Activated CD4-positive, CD25-positive, alpha-beta regulatory T cell treated with anti-CD3 and anti-CD28 coated beads, Interleukin-2, amount 50 U/mL, for 72 hours (primary cell): ENCODE results near the gene QRICH1.
"Not testable (repeated sequence)": the region's sequence is repeated elsewhere in the genome, so short reads cannot be mapped to it uniquely, and the experiment has no call there.

ENCODE experiments used
- DNase-seq: peaks from one replicate; pipeline ENCODE4 v3.0.0; 2021

The QRICH1 gene

GRCh38 chr3:49015765-49016164 is 78.1 kb downstream of the QRICH1 start:
- DNase-seq, result no peak

- DNase-seq, result no peak
Measured at GRCh38 chr3:49015072-49015471, 78.8 kb downstream of the QRICH1 start.

DNA sequence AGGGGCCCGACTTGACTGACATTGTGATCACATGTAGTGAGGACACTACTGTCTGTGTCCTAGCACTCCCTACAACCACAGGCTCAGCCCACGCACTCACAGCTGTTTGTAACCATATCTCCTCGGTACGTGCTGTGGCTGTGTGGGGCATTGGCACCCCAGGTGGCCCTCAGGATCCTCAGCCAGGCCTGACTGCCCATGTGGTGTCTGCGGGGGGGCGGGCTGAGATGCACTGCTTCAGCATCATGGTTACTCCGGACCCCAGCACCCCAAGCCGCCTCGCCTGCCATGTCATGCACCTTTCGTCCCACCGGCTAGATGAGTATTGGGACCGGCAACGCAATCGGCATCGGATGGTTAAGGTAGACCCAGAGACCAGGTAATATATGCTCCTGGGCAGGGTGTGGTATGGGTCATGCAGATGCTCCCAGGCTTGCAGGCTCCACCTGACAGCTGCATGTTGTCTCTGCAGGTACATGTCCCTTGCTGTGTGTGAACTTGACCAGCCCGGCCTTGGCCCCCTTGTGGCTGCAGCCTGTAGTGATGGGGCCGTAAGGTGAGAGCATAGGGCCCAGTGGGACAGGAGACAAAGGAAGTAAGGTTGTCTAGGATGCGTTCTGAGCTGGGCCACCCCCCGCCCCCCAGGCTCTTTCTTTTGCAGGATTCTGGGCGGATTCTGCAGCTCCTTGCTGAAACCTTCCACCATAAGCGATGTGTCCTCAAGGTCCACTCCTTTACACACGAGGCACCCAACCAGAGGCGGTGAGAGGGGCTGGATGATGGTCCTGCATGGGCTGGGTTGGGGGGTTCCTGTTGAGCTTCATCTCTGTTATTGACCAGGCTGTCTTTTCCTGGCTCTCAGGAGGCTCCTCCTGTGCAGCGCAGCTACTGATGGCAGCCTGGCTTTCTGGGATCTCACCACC is 79.9 kb downstream of the QRICH1 start:
- DNase-seq, result peak; percentile 47

DNA sequence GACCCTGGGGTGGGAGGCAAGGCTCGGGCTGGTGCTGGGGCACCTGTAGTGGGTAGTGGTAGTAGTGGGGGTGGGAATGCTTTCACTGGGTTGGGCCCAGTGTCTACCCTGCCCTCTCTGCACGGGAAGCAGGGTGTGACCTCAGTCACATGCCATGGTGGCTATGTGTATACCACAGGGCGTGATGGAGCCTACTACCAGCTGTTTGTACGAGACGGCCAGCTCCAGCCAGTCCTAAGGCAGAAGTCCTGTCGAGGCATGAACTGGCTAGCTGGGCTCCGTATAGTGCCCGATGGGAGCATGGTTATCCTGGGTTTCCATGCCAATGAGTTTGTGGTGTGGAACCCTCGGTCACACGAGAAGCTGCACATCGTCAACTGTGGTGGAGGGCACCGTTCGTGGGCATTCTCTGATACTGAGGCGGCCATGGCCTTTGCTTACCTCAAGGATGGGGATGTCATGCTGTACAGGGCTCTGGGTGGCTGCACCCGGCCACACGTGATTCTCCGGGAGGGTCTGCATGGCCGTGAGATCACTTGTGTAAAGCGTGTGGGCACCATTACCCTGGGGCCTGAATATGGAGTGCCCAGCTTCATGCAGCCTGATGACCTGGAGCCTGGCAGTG is 80.6 kb downstream of the QRICH1 start:
- DNase-seq, result no peak

GRCh38 chr3:49012441-49013017 is 81.3 kb downstream of the QRICH1 start:
- DNase-seq, result no peak

GRCh38 chr3:49009396-49009795 is 84.5 kb downstream of the QRICH1 start:
- no peak for DNase-seq

- DNase-seq, result not testable (repeated sequence)
Measured at GRCh38 chr3:49008627-49009026, 85.2 kb downstream of the QRICH1 start.

GRCh38 chr3:49007771-49008528 is 85.9 kb downstream of the QRICH1 start:
- peak; percentile 88 for DNase-seq

- DNase-seq, result peak; percentile 96
Measured at GRCh38 chr3:49007068-49007770, 86.7 kb downstream of the QRICH1 start, which contains the start of gene WDR6. WDR6 (plus strand) TSS chr3:49007391; CDS start chr3:49007432, 41 bp downstream.

GRCh38 chr3:49006408-49007067 is 87.3 kb downstream of the QRICH1 start:
- no peak for DNase-seq

- no peak for DNase-seq
Measured at GRCh38 chr3:49005998-49006397, 87.9 kb downstream of the QRICH1 start.

DNA sequence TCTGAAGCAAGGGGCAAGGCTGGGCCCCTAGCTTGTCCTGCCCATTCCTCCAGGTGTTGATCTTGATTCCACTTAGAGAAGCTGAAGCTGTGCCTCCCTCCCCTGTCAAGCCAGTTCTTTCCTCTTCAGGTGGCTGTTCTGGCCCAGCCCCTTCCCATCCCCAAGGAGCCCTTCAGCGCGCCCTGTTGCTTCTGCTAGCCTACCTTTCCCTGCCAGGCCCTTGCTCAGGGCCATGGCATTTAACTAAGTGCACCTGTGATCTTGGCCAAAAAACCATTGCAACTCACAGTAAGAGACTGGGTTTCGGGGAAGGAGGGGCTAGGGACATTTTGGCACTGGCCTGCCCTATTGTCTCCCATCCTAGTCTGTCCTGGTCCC is 88.6 kb downstream of the QRICH1 start:
- no peak for DNase-seq

DNA sequence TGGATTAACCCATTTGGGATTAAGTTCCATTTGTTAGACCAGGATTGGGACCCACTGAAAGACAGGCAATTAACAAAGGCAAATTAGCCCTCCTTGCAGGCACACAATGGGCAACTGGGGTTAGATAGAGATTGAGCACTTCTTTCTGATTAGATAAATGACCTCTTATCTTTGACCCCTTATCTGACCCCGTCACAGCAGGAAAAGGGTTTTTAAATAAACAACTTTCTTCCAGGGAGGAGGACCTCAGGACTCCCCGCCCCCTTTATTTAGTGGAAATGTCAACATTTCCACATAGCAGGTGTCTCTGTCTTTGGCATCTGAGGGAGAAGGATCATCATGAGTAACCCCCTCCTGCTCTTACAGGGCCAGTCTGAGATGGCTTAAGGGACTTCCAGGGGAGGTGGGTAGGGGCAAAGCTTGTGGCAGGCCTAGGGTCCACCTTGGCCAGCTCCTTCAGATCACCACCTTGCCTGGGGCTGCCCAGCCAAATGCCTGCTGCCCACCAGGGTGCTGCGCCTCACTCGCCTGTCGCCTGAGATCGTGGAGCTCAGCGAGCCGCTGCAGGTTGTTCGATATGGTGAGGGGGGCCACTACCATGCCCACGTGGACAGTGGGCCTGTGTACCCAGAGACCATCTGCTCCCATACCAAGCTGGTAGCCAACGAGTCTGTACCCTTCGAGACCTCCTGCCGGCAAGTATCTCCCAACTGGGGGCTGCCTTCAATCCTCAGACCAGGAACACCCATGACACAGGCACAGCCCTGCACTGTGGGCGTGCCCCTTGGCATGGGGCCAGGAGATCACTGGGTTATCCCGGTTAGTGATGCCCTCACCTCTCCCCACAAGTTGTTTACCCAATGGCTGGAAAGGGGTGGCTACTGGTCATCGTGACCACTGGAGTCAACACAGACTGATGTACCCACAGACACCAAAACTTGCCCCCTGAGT is 89.2 kb downstream of the QRICH1 start:
- no peak for DNase-seq

GRCh38 chr3:49001155-49001554 is 92.7 kb downstream of the QRICH1 start:
- DNase-seq, result no peak

- no peak for DNase-seq
Measured at GRCh38 chr3:48999085-48999858, 94.6 kb downstream of the QRICH1 start.

- no peak for DNase-seq
Measured at GRCh38 chr3:48997714-48998637, 95.9 kb downstream of the QRICH1 start.

- DNase-seq, result no peak
Measured at GRCh38 chr3:48997102-48997635, 96.7 kb downstream of the QRICH1 start.

DNA sequence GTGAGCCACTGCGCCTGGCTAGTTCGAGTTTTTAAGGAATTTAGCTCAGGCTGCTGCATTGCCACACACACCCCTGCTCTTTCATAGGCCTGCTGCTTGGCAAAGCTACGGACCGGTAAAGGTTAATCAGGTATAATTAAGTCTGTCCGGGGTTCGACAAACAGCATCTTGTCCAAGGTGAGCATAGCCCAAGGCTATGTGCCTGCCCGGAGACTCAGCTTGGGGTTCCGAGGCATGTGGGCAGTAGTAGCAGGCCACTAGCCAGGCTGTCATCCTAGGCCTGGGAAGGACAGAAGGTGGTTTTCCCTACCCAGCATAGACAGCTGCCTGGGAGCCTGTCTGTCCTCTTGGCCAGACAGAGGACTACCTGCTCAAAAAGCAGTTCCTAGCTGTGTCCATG is 97.2 kb downstream of the QRICH1 start:
- no peak for DNase-seq
